Stimulated activated CD4-positive, alpha-beta T cell treated with anti-CD3 and anti-CD28 coated beads, Interleukin-2, amount 100 ng/mL, for 48 hours (primary cell): ENCODE results near the gene TMEM26.
"Not testable (repeated sequence)": the region's sequence is repeated elsewhere in the genome, so short reads cannot be mapped to it uniquely, and the experiment has no call there.

Experiments
- DNase-seq, 2 donors: peaks; one replicate each; pipeline ENCODE4 v3.0.0-alpha.2; 2020

The TMEM26 gene

DNA sequence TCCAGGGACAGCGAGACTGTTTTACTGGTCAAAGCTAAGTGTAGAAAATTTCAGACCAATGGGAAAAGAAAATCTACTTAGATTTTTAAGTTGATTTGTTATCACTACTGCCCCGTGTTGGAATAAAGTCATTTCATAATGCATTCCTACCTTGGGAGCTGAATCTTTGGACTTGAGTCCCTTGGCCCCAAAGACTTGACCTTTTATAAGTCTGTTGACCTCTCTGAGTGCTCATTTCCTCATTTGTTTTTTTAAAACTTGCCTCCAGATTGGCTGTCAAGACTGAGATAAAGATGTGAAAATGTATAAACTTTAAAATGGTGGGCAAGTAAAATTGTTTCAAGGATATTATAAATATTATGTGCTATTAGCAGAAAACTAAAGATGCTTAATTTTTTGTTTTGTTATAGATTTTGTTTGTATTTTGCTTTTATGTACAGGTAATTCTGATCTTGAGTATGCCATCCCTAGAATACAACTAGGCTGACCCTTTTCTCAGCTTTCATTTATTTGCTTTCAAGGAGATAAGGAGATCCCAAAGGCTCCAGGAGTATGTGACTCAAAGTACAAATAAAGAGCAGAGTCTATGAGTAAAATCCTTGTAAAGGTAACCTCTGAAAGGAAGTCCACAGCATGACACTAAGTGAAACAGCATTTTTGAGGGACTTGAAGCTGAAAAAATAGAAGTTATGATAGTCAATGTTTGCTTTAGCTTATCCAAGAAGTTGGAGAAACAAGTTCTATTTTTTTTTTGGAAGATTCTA is 54.6 kb downstream of the TMEM26 start:
- no peak for DNase-seq

DNA sequence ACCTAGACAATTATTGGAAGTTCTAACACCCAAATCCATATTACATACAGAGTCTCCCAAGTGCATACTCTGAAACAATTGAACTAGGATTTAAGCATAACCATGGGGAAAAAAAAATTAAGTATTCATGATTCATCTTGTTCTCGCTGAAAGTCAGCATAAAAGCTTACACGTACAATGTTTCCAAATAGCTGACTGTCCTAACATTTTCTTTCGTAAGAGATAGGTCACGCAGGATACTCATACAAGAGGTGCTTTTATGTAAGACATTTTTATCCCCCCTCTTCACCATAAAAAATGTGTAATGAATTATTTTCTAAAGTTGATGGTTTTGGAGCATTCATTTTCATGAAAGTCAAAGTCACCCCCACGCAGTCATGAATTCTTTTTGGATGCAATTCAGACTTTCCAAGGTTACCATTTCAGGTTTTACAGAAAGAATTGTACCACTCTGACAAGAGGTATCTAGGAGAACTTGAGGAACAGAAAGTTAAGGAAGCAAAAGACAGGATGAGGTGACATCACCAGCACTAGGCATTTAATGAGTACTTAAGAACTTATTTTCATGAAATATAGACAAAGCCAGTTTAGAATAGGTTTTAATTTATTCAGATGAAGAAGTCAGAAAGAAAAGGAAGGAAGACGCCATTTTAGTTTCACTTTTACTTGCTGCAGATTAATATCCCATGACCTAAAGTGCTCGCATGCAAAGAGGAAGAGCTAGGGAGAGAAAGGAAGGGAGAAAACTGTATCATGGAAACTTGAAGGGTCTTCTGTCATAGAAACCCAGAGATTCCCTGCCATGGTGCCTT is 55.8 kb downstream of the TMEM26 start:
- DNase-seq = no peak

DNA sequence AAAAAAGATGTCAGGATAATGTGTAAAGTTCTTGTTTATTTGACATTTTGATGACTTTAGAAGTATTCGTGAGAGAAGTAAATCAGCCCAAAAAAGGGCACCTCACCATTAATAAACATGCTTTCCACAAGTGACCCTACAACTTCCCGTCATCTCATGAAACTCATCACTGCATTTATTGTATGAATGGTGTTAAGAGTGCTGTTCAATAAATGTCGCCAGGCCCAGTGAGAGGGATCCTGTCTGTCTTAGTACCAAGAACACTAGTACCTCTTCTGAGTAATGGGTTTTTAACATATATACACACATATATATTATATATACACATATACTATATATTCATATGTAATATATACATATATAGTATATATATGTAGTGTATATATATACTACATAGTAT is 61.9 kb downstream of the TMEM26 start:
- DNase-seq = no peak

DNA sequence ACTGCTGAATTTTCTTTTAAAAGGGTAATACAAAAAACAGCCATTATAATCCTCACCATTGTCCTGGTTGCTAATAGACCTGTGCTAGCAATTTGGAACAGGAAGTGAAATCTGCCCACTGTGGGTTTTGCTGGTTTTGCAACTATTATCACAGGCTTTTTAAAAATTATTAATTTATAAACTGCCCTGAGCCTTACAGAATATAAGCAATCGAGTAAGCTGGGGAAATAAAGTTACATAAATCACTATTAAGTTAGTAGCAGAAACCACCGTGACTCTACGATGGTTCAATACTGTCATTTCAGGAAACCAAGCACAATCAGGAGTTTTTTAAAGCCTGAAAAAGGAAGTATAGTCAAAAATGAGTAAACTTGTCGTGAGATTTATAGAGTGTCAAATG is 62.3 kb downstream of the TMEM26 start:
- DNase-seq = no peak

DNA sequence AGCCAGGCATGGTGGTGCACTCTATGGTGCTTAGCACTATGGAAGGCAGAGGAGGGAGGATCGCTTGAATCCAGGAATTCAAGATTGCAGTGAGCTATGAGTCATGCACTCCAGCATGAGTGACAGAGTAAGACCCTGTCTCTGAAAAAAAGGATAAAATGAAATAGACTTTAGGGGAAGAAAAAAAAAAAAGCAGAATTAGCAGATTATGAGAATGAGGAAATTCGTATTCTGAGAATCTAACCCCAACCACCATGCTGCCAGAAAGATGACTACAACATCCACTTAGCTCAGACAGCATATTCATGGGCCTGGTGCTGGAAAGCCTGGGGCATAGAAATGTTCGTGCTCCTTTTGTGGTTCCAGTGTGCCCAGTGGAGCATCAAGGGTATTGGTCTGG is 63.3 kb downstream of the TMEM26 start:
- no peak for DNase-seq

DNA sequence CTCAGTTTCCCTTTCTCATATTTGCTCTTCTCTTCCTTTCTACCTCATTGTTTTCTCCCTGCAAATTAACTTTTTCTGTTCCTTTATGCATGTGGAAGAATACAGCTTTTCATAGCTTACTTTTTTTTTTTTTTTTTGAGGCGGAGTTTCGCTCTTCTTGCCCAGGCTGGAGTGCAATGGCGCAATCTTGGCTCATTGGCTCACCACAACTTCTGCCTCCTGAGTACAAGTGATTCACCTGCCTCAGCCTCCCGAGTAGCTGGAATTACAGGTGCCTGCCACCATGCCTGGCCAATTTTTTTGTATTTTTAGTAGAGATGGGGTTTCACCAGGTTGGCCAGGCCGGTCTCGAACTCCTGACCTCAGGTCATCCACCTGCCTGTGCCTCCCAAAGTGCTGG is 64.2 kb downstream of the TMEM26 start:
- DNase-seq = not testable (repeated sequence)

DNA sequence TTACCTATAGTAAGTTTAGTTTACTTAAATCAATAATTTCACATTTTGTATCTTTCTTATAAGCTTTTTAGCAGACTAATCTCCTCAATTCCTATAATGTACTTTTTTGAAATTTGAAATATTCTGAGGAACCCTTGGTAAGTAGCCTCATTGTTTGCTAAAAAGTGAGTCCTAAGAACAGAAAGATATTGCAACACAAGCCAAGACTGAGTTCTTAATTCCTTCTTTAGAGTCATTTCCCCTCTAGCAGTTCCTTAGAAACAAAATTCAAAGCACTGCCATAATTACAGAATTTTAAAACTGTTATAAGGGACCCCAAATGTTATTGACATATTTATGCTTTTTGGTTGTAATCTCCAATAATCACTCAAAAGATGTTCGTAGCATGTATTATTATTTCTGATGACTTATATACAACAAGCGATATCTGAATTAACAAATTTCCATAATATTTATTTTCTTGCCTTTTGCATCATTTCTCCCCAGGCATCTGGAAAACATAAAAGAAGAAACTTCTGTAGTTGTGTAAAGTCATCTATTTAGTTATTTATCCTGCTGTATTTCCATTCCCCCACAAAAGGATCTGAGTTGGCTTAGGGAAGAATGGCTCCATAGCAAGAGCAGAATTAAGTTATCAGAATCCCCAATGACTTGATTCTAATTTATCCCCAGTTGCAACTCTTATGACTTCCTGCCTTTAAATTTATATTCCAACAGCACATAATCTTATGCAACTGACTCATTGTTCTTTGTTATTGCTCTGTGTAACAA is 67.8 kb downstream of the TMEM26 start:
- DNase-seq = no peak

DNA sequence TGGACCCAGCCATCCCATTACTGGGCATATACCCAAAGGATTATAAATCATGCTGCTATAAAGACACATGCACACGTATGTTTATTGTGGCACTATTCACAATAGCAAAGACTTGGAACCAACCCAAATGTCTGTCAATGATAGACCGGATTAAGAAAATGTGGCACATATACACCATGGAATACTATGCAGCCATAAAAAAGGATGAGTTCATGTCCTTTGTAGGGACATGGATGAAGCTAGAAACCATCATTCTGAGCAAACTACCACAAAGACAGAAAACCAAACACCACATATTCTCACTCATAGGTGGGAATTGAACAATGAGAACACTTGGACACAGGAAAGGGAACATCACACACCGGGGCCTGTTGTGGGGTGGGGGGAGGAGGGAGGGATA is 72.0 kb downstream of the TMEM26 start:
- not testable (repeated sequence) for DNase-seq

DNA sequence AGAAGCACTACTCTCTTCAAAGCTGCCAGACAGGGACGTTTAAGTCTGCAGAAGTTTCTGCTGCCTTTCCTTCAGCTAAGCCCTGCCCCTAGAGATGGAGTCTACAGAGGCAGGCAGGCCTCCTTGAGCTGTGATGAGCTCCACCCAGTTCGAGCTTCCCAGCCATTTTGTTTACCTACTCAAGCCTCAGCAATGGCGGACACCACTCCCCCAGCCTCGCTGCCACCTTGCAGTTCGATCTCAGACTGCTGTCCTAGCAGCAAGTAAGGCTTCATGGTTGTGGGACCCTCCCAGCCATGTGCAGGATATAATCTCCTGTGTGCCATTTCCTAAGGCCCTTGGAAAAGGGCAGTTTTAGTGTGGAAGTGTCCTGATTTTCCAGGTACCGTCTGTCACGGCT is 74.3 kb downstream of the TMEM26 start:
- no peak for DNase-seq

DNA sequence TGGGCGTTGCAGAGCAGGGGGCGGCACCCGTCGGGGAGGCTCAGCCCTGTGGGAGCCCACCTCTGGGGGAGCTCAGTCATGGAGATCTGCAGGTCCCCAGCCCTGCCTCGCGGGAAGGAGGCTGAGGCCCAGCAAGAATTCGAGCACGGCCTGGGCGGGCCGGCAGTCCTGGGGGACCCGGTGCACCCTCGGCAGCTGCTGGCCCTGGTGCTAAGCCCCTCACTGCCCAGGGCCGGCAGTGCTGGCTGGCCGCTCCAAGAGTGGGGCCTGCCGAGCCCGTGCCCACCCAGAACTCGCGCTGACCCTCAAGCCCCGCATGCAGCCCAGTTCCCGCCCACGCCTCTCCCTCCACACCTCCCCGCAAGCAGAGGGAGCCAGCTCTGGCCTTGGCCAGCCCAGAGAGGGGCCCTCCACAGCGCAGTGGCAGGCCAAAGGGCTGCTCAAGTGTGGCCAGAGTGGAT is 76.2 kb downstream of the TMEM26 start:
- DNase-seq = no peak

DNA sequence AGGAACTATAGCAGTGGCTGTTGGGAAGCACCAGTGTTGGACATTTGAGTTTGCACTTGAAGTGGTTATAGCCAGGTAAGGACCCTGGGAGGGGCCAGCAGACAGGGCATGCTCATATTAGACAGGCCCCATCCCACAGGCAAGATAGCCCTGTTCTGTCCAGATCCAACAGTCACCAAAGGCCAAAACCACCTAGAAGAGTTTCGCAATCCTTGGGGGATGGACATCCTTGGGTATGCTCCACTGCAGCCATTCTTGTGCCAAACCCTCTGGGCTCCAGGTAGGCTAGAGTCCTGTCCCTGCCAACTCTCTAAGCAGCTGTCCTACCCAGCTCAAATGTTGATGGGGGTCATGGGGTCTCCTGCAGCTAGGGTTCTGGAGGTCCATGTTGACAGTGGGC is 76.8 kb downstream of the TMEM26 start:
- no peak for DNase-seq

DNA sequence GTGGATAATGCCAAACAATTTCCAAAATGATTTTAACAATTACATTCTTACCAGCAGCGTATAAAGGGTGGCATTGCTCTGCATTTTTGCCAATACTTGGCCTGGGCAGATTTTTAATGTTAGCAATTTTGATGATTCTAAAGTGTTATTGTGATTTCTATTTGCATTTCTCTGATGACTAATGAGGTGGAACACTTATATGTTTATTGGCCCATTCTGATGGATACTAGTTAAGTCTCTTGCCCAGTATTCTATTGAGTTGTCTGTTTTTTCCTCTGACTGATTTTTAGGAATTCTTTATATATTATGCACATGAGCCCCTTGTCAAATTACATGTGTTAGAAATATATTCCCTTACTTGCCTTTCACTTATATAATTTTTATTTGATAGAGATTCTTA is 86.8 kb downstream of the TMEM26 start:
- DNase-seq = no peak

DNA sequence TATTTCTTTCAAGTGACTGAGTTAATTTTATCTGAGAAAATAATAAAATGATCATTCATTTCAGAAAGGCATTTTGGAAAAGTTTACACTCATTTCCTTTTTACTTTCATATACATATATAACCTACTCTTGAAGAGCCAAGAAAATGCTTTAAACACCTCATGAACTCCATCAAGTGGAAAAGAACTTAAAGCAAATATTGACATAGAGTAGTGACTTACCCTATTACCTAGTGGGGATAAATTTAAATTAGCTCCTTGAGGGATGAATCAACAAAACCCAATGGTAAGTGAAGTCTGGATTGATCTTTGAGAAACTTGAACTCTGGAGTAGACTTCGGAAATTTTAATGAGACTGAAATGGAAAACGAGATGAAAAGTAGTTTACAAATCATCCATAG is 88.6 kb downstream of the TMEM26 start:
- DNase-seq = no peak

DNA sequence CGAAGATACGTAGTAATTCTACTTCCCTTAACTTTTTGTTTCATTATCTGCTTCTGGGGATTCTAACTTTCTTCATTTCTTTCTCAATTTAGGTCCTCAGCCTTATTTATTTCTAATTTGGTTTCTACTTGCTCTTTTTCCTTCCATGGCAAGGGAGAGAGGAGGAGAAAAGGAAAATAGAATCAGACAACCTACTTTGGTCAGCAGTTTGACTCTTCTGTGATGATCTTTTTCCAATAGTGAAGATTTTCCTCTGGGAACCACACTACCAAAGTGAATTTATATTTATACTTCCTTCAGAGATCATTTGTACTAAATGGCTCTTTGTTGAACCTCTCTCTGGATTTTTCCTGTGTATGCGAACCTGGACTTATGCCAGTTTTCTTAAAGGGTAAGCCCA is 90.2 kb downstream of the TMEM26 start:
- no peak for DNase-seq

DNA sequence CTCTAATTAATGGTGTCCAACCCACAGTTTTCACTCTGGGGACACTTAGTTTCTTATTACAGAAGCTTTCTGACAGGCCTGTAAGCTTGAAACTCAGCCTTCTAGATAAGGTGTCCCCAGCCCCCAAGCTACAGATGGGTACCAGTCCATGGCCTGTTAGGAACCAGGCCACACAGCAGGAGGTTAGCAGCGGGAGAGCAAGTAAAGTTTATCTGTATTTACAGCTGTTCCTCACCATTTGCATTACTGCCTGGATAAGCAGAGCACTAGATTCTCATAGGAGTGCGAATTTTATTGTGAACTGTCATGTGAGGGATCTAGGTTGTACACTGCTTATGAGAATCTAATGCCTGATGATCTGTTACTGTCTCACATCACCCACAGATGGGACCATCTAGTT is 93.7 kb downstream of the TMEM26 start:
- DNase-seq = no peak

DNA sequence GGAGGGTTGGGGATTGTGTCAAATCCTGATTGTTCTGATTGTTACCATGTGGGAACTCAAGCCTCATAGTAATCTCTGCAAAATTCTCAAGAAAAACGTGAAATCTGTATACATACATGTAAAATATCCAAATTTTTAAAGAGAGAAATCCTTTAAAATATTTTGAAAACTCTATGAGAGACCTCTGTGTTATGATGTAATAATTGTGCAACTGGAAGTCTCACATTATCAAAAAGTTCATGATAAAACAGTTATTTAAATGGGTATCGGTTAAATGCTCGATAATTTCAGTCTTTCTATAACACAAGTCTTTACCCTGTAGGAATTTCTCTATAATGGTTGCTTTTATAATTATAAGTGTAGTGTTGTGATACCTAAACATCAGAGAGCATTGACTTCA is 95.5 kb downstream of the TMEM26 start:
- no peak for DNase-seq
